Measurements from ENCODE around the gene DCAF4L1. TPM values are rescaled to one million over a fixed set of nuclear protein-coding genes. Genes with fewer than 3 reads are reported as not detected.

Gene DCAF4L1
- total RNA-seq, 1 donor from 2014 or later = not detected

DNA sequence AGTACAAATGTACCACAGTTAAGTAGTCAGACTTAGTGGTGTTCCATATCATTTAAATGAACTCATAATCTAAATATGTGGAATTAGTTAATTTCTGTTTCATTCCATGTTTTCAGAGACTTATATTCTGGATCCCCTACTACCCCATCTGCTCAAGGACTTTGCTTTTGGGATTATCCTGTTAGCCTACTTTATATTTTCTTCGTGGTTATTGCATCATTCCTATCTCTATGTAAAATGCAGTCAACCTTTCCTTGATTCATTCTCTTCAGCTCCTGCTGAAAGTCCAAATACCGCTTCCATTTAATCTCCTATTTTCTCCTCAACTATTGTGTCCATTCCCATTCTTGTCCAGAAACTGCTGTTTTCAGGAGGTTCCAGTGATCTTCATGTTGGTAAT is 33.9 kb downstream of the DCAF4L1 start:
- Mint-ChIP-seq H3K4me1 (ENCODE audit: unreplicated experiment) (no peaks in the 10 kb centered on the region), H3K4me3 (ENCODE audit: unreplicated experiment) (no peak overlapping the region), H3K36me3 (ENCODE audit: unreplicated experiment) (peaks cover 13% of the 10 kb centered on the region), H3K27ac (ENCODE audit: unreplicated experiment) (no peak overlapping the region), H3K9me3 (ENCODE audit: unreplicated experiment) (no peaks in the 10 kb centered on the region), H3K27me3 (ENCODE audit: unreplicated experiment) (no peaks in the 10 kb centered on the region)
- DNase-seq (ENCODE audit: extremely low spot score, unreplicated experiment) = no peak
- TF ChIP-seq, protein P1, sequence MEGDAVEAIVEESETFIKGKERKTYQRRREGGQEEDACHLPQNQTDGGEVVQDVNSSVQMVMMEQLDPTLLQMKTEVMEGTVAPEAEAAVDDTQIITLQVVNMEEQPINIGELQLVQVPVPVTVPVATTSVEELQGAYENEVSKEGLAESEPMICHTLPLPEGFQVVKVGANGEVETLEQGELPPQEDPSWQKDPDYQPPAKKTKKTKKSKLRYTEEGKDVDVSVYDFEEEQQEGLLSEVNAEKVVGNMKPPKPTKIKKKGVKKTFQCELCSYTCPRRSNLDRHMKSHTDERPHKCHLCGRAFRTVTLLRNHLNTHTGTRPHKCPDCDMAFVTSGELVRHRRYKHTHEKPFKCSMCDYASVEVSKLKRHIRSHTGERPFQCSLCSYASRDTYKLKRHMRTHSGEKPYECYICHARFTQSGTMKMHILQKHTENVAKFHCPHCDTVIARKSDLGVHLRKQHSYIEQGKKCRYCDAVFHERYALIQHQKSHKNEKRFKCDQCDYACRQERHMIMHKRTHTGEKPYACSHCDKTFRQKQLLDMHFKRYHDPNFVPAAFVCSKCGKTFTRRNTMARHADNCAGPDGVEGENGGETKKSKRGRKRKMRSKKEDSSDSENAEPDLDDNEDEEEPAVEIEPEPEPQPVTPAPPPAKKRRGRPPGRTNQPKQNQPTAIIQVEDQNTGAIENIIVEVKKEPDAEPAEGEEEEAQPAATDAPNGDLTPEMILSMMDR (IDR thresholded peaks at IDR 0.05) = no peak

DNA sequence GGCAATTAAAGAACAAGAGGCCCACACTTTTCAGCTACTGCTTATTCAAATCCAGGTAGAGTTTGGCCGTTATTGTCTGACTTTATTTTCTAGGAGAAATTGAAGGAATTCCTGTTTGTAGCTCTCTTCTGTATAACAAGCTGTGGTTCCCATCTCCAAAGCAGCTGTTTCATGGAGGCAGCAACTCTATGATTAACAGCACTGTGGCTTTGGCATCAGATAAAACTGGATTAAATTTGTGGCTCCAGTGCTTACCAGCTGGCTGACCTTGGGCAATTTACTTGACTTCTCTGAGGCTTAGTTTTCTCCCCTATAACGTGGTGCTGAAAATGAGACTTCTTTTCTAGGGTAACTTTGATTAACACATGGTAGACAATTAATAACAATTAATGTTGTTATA is 36.9 kb downstream of the DCAF4L1 start:
- no peaks in the 10 kb centered on the region for H3K4me1 Mint-ChIP-seq (ENCODE audit: unreplicated experiment)
- no peak overlapping the region for H3K27ac Mint-ChIP-seq (ENCODE audit: unreplicated experiment)
- H3K27me3 Mint-ChIP-seq (ENCODE audit: unreplicated experiment) = no peaks in the 10 kb centered on the region
- H3K9me3 Mint-ChIP-seq (ENCODE audit: unreplicated experiment) = no peaks in the 10 kb centered on the region
- H3K4me3 Mint-ChIP-seq (ENCODE audit: unreplicated experiment) = no peak overlapping the region
- H3K36me3 Mint-ChIP-seq (ENCODE audit: unreplicated experiment) = peaks cover 29% of the 10 kb centered on the region
- DNase-seq (ENCODE audit: extremely low spot score, unreplicated experiment) = no peak
- TF ChIP-seq, protein P1 (IDR thresholded peaks at IDR 0.05) = no peak

Other genes with a start within 250 kb of the DCAF4L1 start
- gene PHOX2B, start 233.0 kb upstream of the DCAF4L1 start, total RNA-seq = not detected in 2 replicates
- 54.8 and 59.1 TPM in 2 replicates for gene TMEM33, start 46.3 kb upstream of the DCAF4L1 start, total RNA-seq
- gene SLC30A9, start 8.8 kb downstream of the DCAF4L1 start, total RNA-seq = 51.5 and 56.2 TPM in 2 replicates
- not detected in 2 replicates for gene BEND4, start 170.9 kb downstream of the DCAF4L1 start, total RNA-seq

Data from osteocyte (in vitro differentiated cells).